Measurements from ENCODE around the gene AAGAB.

AAGAB gene

DNA sequence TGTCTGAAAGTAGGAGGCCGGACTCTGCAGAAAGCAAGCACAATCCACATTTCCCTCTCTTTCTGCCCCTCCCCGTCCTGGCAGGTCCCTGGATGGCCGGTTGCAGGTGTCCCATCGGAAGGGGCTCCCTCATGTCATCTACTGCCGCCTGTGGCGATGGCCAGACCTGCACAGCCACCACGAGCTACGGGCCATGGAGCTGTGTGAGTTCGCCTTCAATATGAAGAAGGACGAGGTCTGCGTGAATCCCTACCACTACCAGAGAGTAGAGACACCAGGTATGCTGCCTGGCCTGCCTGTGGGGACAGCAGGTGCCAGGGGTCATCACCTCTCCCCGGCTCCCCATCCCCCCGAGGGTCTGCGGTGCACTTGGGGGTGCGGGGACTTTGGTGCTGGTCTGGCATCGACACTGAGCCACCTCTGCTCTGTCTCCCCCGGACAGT is 89.6 kb downstream of the AAGAB start:
- DNase-seq (ENCODE audit: low read depth): no peak
- no peak for TF ChIP-seq CTCF (conservative IDR thresholded peaks at IDR 0.05; ENCODE audit: control insufficient read depth, insufficient read depth, low read depth, low read length)
- no peak overlapping the region for H3K4me3 ChIP-seq (ENCODE audit: control insufficient read depth, low read depth, low read length)

DNA sequence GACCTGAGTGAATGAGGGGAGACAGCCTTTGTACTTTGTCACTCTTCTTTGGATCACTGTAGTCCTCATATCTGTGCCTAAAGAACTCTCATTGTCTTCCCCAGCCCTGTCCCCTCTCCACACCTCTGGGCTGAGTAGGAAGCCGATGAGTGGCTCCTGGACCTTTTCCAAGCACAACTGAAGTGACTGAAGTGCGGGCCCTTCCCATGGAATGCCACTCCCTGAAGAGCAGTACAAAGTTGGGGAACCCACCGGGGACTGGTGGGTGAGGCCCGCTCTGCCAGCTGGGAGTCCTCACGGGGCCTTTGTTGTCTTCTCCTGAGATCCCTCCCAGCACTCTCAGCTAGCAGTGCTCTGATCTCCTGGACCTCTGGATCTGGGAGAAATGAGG is 90.1 kb downstream of the AAGAB start:
- H3K4me3 ChIP-seq (ENCODE audit: control insufficient read depth, low read depth, low read length): no peak overlapping the region
- TF ChIP-seq CTCF (conservative IDR thresholded peaks at IDR 0.05; ENCODE audit: control insufficient read depth, insufficient read depth, low read depth, low read length): no peak
- peak; percentile 47 for DNase-seq (ENCODE audit: low read depth)

- no peak overlapping the region for H3K4me3 ChIP-seq (ENCODE audit: control insufficient read depth, low read depth, low read length)
- DNase-seq (ENCODE audit: low read depth): no peak
- TF ChIP-seq CTCF (conservative IDR thresholded peaks at IDR 0.05; ENCODE audit: control insufficient read depth, insufficient read depth, low read depth, low read length): no peak
Observed at GRCh38 chr15:67163180-67163579, 91.3 kb downstream of the AAGAB start.

DNA sequence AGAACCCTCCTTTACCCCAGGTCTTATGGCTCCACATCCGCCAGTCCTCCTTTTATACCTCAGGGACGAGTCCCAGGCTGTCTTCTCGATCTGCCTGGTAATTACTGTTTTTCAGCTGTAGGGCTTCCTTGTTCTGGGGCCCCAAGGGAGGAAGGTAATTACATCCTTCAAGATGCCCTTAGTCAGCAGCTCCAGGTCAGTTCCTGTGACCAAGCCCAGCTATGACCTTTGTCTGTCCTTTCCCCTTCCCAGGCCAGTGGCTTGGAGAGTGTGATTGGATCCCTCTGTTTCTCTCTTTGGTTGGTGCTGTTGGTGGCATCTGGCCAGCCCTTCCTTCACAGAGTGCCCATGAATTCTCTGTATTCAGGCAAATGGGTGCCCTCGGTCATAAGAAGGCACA is 92.6 kb downstream of the AAGAB start:
- no peak overlapping the region for H3K4me3 ChIP-seq (ENCODE audit: control insufficient read depth, low read depth, low read length)
- no peak for TF ChIP-seq CTCF (conservative IDR thresholded peaks at IDR 0.05; ENCODE audit: control insufficient read depth, insufficient read depth, low read depth, low read length)

DNA sequence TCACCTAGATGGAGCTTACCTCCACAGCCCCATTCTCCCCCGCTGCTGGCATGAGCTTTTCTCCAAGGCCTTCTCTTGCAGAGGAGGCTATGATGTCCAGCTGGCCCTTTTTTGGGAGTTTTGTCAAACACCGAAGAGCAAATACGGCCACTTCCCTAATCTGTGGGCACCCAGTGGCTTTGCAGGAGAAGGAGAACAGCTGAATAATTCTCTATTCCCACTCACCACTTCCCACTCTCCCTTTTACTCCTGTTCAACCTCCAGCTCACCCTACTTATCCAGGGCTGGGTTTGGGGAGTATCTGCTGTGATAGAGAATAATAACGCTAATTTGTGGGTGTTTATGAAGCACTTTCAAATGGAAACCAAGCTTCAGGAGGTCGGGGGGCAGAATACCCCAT is 93.0 kb downstream of the AAGAB start:
- no peak for TF ChIP-seq CTCF (conservative IDR thresholded peaks at IDR 0.05; ENCODE audit: control insufficient read depth, insufficient read depth, low read depth, low read length)
- H3K4me3 ChIP-seq (ENCODE audit: control insufficient read depth, low read depth, low read length): no peak overlapping the region
- DNase-seq (ENCODE audit: low read depth): no peak

More for the DNA sequence above, 92.6 kb downstream of the AAGAB start:
- peak; percentile 52 for DNase-seq (ENCODE audit: low read depth)

DNA sequence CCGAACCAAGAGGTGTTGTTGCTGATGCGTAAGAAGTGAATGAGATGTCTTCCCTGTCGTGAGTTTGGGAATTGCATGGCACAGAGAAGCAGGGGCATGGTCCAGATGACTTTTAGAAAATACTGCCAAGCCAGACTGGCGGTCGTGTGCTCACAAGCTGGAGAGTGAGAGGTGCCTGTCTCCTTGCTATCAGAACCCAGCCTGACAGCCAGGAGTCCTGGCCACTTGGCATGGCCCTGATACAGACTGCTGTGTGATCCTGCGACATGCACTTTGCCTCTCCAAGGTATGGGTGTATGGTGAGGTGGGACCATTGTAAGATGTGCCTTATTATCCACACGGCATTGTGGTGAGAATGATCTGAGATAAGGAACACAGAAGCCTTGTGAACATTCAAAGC is 96.1 kb downstream of the AAGAB start:
- DNase-seq (ENCODE audit: low read depth): no peak
- no peak overlapping the region for H3K4me3 ChIP-seq (ENCODE audit: control insufficient read depth, low read depth, low read length)
- TF ChIP-seq CTCF (conservative IDR thresholded peaks at IDR 0.05; ENCODE audit: control insufficient read depth, insufficient read depth, low read depth, low read length): no peak

Data from fibroblast of mammary gland (primary cell).